HepG2 (cell line): ENCODE results near the gene NBPF1. TPM values are rescaled to one million over a fixed set of nuclear protein-coding genes. Genes with fewer than 3 reads are reported as not detected.
"Not testable (repeated sequence)": the region's sequence is repeated elsewhere in the genome, so short reads cannot be mapped to it uniquely, and the experiment has no call there.

Experiments
- CERS6 ChIP-seq: sonication (generic); formaldehyde crosslinking; IDR thresholded peaks from 2 replicates; pipeline ENCODE4 v1.5.0; 2020; ENCODE audit warnings: missing genetic modification reagents
- CREB1 ChIP-seq, 2 experiments: fragments of 450-650 bp in 1 of 2; IDR thresholded peaks; 2 replicates each; pipeline ENCODE4 v1.6.1; 2016 to 2017; ENCODE audit warnings: control low read depth in 1 of 2, mild to moderate bottlenecking in 1 of 2, missing compliant biosample characterization in 1 of 2, missing genetic modification characterization in 1 of 2
- HMGXB4 ChIP-seq, 2 experiments: sonication (generic) in 1 of 2; formaldehyde crosslinking in 1 of 2; IDR thresholded peaks; 2 replicates each; pipeline versions ENCODE4 v1.4.0 to v1.6.1; 2018 to 2020; ENCODE audit warnings: missing genetic modification reagents in 2 of 2, borderline replicate concordance in 1 of 2, low read depth in 1 of 2, mild to moderate bottlenecking in 1 of 2, missing biosample characterization in 1 of 2
- KDM1A ChIP-seq: IDR thresholded peaks from 2 replicates; pipeline ENCODE4 v1.6.1; 2016; ENCODE audit warnings: missing compliant biosample characterization
- KDM3A ChIP-seq: IDR thresholded peaks from 2 replicates; pipeline ENCODE4 v1.6.1; 2018; ENCODE audit warnings: low read depth, missing compliant biosample characterization
- MXI1 ChIP-seq: IDR thresholded peaks from 3 replicates; pipeline ENCODE4 v1.6.1; 2012; ENCODE audit warnings: low read depth, low read length, inconsistent platforms, borderline replicate concordance
- MZF1 ChIP-seq: sonication (generic); formaldehyde crosslinking; IDR thresholded peaks from 2 replicates; pipeline ENCODE4 v1.8.1; 2023; ENCODE audit warnings: mild to moderate bottlenecking, missing genetic modification reagents, borderline replicate concordance
- NFYB ChIP-seq: sonication (generic); formaldehyde crosslinking; IDR thresholded peaks from 2 replicates; pipeline ENCODE4 v1.4.0; 2020; ENCODE audit warnings: missing genetic modification reagents
- PPARG ChIP-seq: conservative IDR thresholded peaks from 2 replicates; pipeline ENCODE4 v1.6.1; 2016; ENCODE audit warnings: missing biosample characterization, missing genetic modification reagents
- STAG1 ChIP-seq: sonication (generic); formaldehyde crosslinking; IDR thresholded peaks from 2 replicates; pipeline ENCODE4 v1.4.0; 2020; ENCODE audit warnings: missing genetic modification reagents
- TBL1XR1 ChIP-seq: fragments of 150-350 bp; IDR thresholded peaks from 2 replicates; pipeline ENCODE4 v1.6.1; 2014; ENCODE audit warnings: borderline replicate concordance, low read length; ENCODE audit not compliant: partially characterized antibody
- ZHX1 ChIP-seq: sonication (generic); formaldehyde crosslinking; IDR thresholded peaks from 2 replicates; pipeline ENCODE4 v1.8.1; 2022; ENCODE audit warnings: low read depth, mild to moderate bottlenecking, missing genetic modification reagents
- ZNF556 ChIP-seq: sonication (generic); formaldehyde crosslinking; IDR thresholded peaks from 2 replicates; pipeline ENCODE4 v1.4.0; 2020; ENCODE audit warnings: mild to moderate bottlenecking, missing genetic modification reagents, borderline replicate concordance
- ZNF580 ChIP-seq: IDR thresholded peaks from 2 replicates; pipeline ENCODE4 v1.6.1; 2016; ENCODE audit warnings: low read depth, borderline replicate concordance
- ZNF644 ChIP-seq: IDR thresholded peaks from 2 replicates; pipeline ENCODE4 v1.6.1; 2016; ENCODE audit warnings: low read depth
- ZNF782 ChIP-seq: sonication (generic); formaldehyde crosslinking; IDR thresholded peaks from 2 replicates; pipeline ENCODE4 v1.4.0; 2020; ENCODE audit warnings: missing genetic modification reagents, mild to moderate bottlenecking, borderline replicate concordance
- ZSCAN5A ChIP-seq: sonication (generic); formaldehyde crosslinking; IDR thresholded peaks from 2 replicates; pipeline ENCODE4 v1.8.0; 2022; ENCODE audit warnings: mild to moderate bottlenecking, missing genetic modification reagents, borderline replicate concordance
- polyA plus RNA-seq, 8 experiments: library from polyadenylated mRNA; depleted of rRNA in 3 of 8; stranded (reverse) in 7 of 8; unstranded in 1 of 8; fragments of >200 nt; fragmentation: Illumina TruSeq in 4 of 8; extraction: Trizol in 4 of 8; gene quantifications; 2 replicates each; pipeline versions ENCODE4 v1.2.1 to v1.2.3, GENCODE V29; 2011 to 2016; ENCODE audit warnings: low read depth in 4 of 8, missing spikeins in 1 of 8, mixed read lengths in 1 of 8; ENCODE audit not compliant: insufficient read depth in 1 of 8
- total RNA-seq, 5 experiments: library from RNA; depleted of rRNA; stranded (reverse); fragments of >200 nt; fragmentation: Illumina TruSeq; extraction: Trizol; gene quantifications; 2 replicates each; pipeline ENCODE4 v1.2.3, GENCODE V29; 2016; ENCODE audit warnings: low read depth in 1 of 5

The NBPF1 gene
- total and polyA plus RNA-seq, 2 of the 13 experiments (the other 11 are each of a cell fraction or from before 2014, with no cell fraction given): 30.3 to 35.6 TPM

GRCh38 chr1:16607853-16608815, 5.2 kb downstream of the NBPF1 start (continued):
- TF ChIP-seq ZNF580 (CRISPR knock-in tag) (peak; percentile 89; the same call in 1 of the 2 replicates), CERS6 (CRISPR knock-in tag) (peak; percentile 79; the same call in 1 of the 2 replicates), HMGXB4 (CRISPR knock-in tag; IDR thresholded peaks at IDR 0.05; ENCODE audit: borderline replicate concordance in 1 of 2, low read depth in 1 of 2) (peak in 1 of 2 experiments; percentile 62; a peak in 1 of 4 replicates), ZNF782 (CRISPR knock-in tag) (peak; percentile 67; the same call in 1 of the 2 replicates), NFYB (CRISPR knock-in tag) (peak; percentile 49), MZF1 (CRISPR knock-in tag) (peak; percentile 33; the same call in 1 of the 2 replicates), ZNF556 (peak; percentile 92), ZSCAN5A (CRISPR knock-in tag) (peak; percentile 46; the same call in 1 of the 2 replicates), KDM3A (CRISPR knock-in tag) (peak; percentile 71; the same call in 1 of the 2 replicates), CREB1 (IDR thresholded peaks at IDR 0.05) (0 out of 2 replicates have a peak, but pooled peaks have one; percentile 17), STAG1 (CRISPR knock-in tag) (0 out of 2 replicates have a peak, but pooled peaks have one; percentile 4), PPARG (CRISPR knock-in tag) (peak; percentile 89), MXI1 (peak; percentile 92; the same call in 1 of the 3 replicates), KDM1A (0 out of 2 replicates have a peak, but pooled peaks have one; percentile 66), ZNF644 (CRISPR knock-in tag) (peak; percentile 98), TBL1XR1 (peak; percentile 40), ZHX1 (CRISPR knock-in tag) (peak; percentile 78; the same call in 1 of the 2 replicates)
- not testable (repeated sequence) for TF ChIP-seq CREB1 (CRISPR knock-in tag; IDR thresholded peaks at IDR 0.05)
